EH (cell line): ENCODE data around the gene OR4C11.

Experiments used
- DNase-seq: peaks from one replicate; pipeline ENCODE4 v3.0.0-alpha.2; 2015; ENCODE audit warnings: low read depth

The OR4C11 gene, protein sequence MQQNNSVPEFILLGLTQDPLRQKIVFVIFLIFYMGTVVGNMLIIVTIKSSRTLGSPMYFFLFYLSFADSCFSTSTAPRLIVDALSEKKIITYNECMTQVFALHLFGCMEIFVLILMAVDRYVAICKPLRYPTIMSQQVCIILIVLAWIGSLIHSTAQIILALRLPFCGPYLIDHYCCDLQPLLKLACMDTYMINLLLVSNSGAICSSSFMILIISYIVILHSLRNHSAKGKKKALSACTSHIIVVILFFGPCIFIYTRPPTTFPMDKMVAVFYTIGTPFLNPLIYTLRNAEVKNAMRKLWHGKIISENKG

DNA sequence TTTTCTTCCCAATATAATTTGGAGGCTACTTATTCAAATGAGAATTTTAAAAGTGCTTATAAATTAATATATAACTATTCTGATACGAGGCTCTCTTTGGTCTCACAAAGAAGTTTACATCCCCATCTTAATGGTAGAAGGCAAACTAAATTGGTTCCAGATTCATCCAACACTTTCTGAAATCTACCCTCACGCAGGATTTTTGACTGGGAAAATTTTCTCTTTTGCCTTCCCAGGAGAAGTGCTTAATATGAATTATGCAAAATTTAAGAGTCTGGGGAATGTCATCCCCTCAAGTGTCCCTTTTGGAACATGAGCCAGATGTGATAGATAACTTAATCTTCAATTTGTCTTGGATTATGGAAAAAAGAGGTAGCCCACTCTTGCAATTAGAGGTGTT lies at the start of gene OR4C11:
OR4C11 (minus strand) TSS at position 101 of the 400 bp plus-strand sequence. CDS start 3,272 bp downstream, outside the sequence.
- no peak for DNase-seq

DNA sequence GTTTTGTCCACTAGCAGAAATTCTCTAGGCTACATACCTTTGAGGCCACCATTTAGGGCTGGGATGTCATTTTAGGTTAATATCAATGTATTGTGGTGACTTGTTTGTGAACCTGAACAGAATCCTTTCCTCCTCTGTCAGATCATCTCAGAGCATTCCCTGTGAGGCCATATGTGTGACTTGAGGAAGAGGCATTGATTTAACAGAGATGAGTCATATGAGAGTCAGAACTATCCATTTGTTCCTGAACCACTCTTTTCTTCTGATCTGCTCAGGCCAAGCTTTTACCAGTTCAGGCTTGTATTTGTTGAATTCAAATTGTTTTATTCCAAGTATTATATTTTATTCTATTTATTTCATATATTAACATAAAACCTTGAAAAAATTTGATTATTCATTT lies 47.7 kb upstream of the OR4C11 start:
- DNase-seq: no peak

DNA sequence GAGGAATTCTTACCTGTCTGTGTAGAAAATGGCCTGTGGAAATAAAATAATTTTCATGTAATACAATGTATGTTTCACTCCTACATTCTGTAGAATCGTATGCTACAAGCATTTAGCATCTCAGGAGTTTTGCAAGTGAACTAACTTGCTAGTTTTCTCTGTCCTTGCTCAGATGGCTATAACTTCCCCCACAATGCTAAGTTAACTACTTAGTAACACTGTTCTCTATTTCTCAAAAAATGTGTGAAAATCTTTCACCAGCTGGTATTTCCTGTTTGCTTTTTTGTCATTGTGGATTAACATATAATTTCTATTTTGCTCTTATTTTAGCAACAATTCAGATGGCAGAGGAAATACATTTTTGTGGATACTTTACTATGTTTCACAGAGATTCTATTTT lies 45.1 kb upstream of the OR4C11 start:
- no peak for DNase-seq

DNA sequence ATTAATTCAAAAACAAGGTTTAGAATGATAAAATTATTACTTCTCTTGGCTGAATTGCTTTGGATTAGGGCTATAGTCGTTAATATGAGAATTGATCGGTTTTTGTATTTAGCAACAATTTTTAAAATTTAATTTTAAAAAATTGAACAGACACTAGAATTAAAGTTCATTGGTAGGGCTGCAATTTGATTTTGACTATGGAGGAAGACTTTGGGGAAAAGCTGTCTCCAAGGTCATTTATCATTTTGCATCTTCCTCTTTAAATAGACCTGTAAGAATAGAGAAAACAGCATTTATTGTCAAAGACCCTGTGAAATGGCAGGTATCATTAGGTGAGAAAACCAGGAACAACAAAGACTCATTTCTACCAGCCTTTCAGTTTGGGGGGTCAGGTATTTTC lies 40.6 kb upstream of the OR4C11 start, which contains the start of gene OR4S2:
OR4S2 (plus strand) TSS at position 301 of the 400 bp plus-strand sequence. CDS start 2,577 bp downstream, outside the sequence.
- DNase-seq: no peak

DNA sequence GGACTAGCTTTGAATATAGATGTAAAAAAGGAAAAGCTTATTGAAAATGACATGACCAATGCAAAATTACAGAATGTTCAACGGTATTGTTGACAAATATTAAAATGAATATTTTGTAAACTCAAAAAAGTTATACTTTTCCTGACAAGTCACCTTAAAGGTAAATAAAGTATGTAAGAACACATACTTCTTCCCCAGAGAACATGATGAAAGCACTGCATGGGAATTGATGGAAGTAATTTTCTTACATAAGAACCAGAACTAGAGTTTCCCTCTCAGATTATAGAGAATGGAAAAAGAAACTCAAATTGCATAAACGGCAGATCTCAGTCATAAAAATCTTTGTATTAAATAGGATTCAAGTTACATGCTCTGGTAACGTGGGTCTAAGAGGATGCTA lies 27.4 kb upstream of the OR4C11 start, which contains the start of gene OR4P4:
OR4P4 (plus strand) TSS at position 301 of the 400 bp plus-strand sequence.
- DNase-seq: no peak

DNA sequence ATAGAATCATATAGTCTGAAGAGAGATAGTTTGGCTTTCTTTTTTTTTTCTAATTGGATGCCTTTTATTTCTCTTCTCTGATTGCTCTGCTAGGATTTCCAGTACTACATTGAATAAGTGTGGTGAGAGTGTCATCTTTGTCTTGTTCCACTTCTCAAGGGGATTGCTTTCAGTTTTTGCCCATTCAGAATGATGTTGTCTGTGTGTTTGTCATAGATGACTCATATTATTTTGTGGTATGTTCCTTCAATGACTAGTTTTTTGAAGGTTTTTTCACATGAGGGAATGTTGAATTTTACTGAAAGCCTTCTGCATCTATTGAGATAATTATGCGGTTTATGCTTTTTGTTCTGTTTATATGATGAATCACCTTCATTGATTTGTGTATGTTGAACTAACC lies 17.1 kb upstream of the OR4C11 start:
- DNase-seq: no peak

DNA sequence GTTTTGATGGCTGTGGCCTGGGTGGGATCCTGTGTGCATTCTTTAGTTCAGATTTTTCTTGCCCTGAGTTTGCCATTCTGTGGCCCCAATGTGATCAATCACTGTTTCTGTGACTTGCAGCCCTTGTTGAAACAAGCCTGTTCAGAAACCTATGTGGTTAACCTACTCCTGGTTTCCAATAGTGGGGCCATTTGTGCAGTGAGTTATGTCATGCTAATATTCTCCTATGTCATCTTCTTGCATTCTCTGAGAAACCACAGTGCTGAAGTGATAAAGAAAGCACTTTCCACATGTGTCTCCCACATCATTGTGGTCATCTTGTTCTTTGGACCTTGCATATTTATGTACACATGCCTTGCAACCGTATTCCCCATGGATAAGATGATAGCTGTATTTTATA lies 34.9 kb downstream of the OR4C11 start:
- DNase-seq: no peak

DNA sequence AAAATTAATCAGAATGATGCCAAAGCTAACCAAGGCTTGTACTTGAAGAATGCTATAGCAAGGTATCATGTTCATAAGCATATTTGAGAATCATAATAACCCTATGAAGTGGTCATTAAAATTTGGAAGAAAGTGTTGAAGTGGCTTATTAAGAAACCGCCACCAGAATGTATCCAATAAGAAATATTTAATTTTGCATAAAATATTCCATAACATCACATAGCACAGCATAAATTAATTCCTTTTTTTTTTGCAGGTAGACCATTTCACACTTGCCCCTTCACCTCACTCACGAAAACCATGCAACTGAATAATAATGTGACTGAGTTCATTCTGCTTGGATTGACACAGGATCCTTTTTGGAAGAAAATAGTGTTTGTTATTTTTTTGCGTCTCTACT lies 35.6 kb downstream of the OR4C11 start, which contains the start of gene OR4C16:
OR4C16 (plus strand) TSS at position 301 of the 400 bp plus-strand sequence; CDS start at position 301, 0 bp downstream.
- DNase-seq: no peak

DNA sequence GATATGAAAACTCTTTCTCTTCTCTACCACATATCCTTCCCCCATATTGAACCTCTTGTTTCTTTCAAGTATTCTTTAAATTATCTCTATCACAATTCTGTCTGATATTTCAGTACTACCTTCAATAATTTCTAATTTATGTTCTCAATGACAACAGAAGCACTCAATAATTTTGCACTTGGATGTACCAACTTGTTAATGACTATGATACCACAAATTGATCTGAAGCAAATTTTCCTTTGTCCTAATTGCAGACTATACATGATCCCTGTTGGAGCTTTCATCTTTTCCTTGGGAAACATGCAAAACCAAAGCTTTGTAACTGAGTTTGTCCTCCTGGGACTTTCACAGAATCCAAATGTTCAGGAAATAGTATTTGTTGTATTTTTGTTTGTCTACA lies 53.3 kb downstream of the OR4C11 start, which contains the start of gene OR4C15:
OR4C15 (plus strand) TSS at position 301 of the 400 bp plus-strand sequence; CDS start at position 301, 0 bp downstream.
- no peak for DNase-seq
